MM.1S (cell line): ENCODE measurements around the gene ATP8B4.

Source experiments
- DNase-seq: peaks from one replicate; pipeline ENCODE4 v3.0.0-alpha.2; 2015
- H2AFZ ChIP-seq: fragments of 300-600 bp; sonication (generic); 2 replicates; pipeline ENCODE4 v1.6.0; 2016; ENCODE audit warnings: antibody characterized with exemption, low read length
- H3F3A ChIP-seq: fragments of 300-600 bp; sonication (generic); 2 replicates; pipeline ENCODE4 v1.6.1; 2016; ENCODE audit warnings: mild to moderate bottlenecking, antibody characterized with exemption, low read length, moderate library complexity, mixed read lengths; ENCODE audit not compliant: insufficient read depth
- H3K27ac ChIP-seq: fragments of 300-600 bp; sonication (generic); 2 replicates; pipeline ENCODE4 v1.5.1; 2016; ENCODE audit warnings: mild to moderate bottlenecking, low read length
- H3K27me3 ChIP-seq: fragments of 300-600 bp; sonication (generic); replicated peaks from 2 replicates; pipeline ENCODE4 v1.6.0; 2016; ENCODE audit warnings: low read length; ENCODE audit not compliant: insufficient read depth
- H3K36me3 ChIP-seq: fragments of 300-600 bp; sonication (generic); replicated peaks from 2 replicates; pipeline ENCODE4 v1.6.1; 2016; ENCODE audit warnings: mild to moderate bottlenecking, low read length, mixed read lengths; ENCODE audit not compliant: insufficient read depth
- H3K4me1 ChIP-seq: fragments of 300-600 bp; sonication (generic); 2 replicates; pipeline ENCODE4 v1.6.1; 2016; ENCODE audit warnings: low read length, mixed read lengths
- H3K4me2 ChIP-seq: fragments of 300-600 bp; sonication (generic); 2 replicates; pipeline ENCODE4 v1.6.0; 2016; ENCODE audit warnings: low read depth, low read length
- H3K4me3 ChIP-seq: fragments of 300-600 bp; sonication (generic); 2 replicates; pipeline ENCODE4 v1.5.1; 2016; ENCODE audit warnings: low read length, mixed read lengths
- H3K79me2 ChIP-seq: fragments of 300-600 bp; sonication (generic); 2 replicates; pipeline ENCODE4 v1.6.1; 2016; ENCODE audit warnings: mixed run types, low read length, mixed read lengths
- H3K9ac ChIP-seq: fragments of 300-600 bp; sonication (generic); 2 replicates; pipeline ENCODE4 v1.6.1; 2016; ENCODE audit warnings: low read length, mixed read lengths
- H3K9me2 ChIP-seq: fragments of 300-600 bp; sonication (generic); replicated peaks from 2 replicates; pipeline ENCODE4 v1.6.1; 2016; ENCODE audit warnings: mild to moderate bottlenecking, low read length, mixed read lengths; ENCODE audit not compliant: insufficient read depth
- H3K9me3 ChIP-seq: fragments of 300-600 bp; sonication (generic); replicated peaks from 2 replicates; pipeline ENCODE4 v1.6.1; 2016; ENCODE audit warnings: mild to moderate bottlenecking, low read length, mixed read lengths; ENCODE audit not compliant: insufficient read depth
- H4K20me1 ChIP-seq: fragments of 300-600 bp; sonication (generic); 2 replicates; pipeline ENCODE4 v1.6.1; 2016; ENCODE audit warnings: mild to moderate bottlenecking, low read length, moderate library complexity, mixed read lengths; ENCODE audit not compliant: insufficient read depth
- EZH2 ChIP-seq: fragments of 300-600 bp; sonication (generic); optimal IDR thresholded peaks from 2 replicates; pipeline ENCODE3; 2017; ENCODE audit warnings: low read depth, mild to moderate bottlenecking, antibody characterized with exemption, low read length, mixed read lengths
- EZH2phosphoT487 ChIP-seq: fragments of 300-600 bp; sonication (generic); IDR thresholded peaks from 2 replicates; pipeline ENCODE4 v1.6.1; 2018; ENCODE audit warnings: antibody characterized with exemption, low read length
- TF ChIP-seq, protein P1 (sequence below): fragments of 300-600 bp; sonication (generic); IDR thresholded peaks from 2 replicates; pipeline ENCODE4 v1.5.1; 2016; ENCODE audit warnings: antibody characterized with exemption, low read length, mixed read lengths

ATP8B4 gene

DNA sequence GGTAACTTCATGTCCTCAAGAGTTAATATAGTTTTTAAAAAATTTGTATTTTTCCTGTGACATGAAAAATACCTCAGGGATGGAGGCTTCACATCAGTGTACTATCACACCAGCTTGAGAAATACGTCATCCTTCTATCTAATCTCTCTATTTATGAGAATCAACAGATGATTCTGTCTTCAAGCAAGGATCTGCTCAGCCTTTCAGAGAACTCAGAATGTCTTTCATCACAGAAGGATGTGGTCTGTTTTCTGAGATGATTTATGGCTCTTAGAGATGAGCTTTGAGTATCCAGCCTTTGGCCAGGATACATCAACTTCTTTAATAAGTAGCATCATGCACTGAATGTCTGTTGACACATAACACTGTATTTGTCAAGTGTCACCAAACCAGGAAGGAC is 304.3 kb downstream of the ATP8B4 start:
- Histone ChIP-seq H3K27me3 (no peaks in the 10 kb centered on the region), H3K4me2 (no peak overlapping the region), H3K79me2 (no peaks in the 10 kb centered on the region), H3K9me2 (no peaks in the 10 kb centered on the region), H3K4me3 (no peak overlapping the region), H3K9me3 (no peaks in the 10 kb centered on the region), H3K36me3 (no peaks in the 10 kb centered on the region), H3K27ac (no peak overlapping the region), H3F3A (peaks cover 5% of the 10 kb centered on the region; the same call in 1 of the 2 replicates), H4K20me1 (no peaks in the 10 kb centered on the region), H3K4me1 (peaks cover 16% of the 10 kb centered on the region), H3K9ac (no peak overlapping the region), H2AFZ (no peak overlapping the region)
- DNase-seq: no peak
- TF ChIP-seq, protein P1, sequence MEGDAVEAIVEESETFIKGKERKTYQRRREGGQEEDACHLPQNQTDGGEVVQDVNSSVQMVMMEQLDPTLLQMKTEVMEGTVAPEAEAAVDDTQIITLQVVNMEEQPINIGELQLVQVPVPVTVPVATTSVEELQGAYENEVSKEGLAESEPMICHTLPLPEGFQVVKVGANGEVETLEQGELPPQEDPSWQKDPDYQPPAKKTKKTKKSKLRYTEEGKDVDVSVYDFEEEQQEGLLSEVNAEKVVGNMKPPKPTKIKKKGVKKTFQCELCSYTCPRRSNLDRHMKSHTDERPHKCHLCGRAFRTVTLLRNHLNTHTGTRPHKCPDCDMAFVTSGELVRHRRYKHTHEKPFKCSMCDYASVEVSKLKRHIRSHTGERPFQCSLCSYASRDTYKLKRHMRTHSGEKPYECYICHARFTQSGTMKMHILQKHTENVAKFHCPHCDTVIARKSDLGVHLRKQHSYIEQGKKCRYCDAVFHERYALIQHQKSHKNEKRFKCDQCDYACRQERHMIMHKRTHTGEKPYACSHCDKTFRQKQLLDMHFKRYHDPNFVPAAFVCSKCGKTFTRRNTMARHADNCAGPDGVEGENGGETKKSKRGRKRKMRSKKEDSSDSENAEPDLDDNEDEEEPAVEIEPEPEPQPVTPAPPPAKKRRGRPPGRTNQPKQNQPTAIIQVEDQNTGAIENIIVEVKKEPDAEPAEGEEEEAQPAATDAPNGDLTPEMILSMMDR: no peak
- no peak for TF ChIP-seq EZH2

DNA sequence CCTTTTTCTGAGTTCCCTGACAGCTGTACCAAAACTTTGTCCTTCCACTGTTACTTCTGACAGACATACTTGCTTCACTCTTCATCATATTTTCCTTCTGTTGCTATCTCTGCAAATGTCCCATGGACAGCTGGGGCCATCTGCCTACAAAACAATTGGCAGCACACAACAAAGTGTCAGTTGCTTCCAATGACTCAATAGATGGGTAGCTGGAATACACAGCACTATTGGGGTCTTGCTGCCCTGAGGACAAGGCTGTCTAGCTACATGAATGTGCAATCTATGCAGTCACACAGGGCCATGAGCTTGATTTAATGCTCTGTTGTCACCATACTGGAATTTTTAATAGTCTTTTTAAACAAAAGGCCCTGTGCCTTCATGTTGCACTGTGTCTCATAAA is 305.4 kb downstream of the ATP8B4 start:
- H3K9me3 ChIP-seq: no peaks in the 10 kb centered on the region
- TF ChIP-seq EZH2phosphoT487: no peak
- TF ChIP-seq, protein P1: no peak
- no peak for TF ChIP-seq EZH2
- no peak overlapping the region for H2AFZ ChIP-seq
- no peak overlapping the region for H3K4me3 ChIP-seq
- H3K27ac ChIP-seq: no peak overlapping the region
- no peak overlapping the region for H3K4me2 ChIP-seq
- no peak overlapping the region for H3K9ac ChIP-seq
- H3K79me2 ChIP-seq: no peaks in the 10 kb centered on the region
- H3K36me3 ChIP-seq: no peaks in the 10 kb centered on the region
- peaks cover 5% of the 10 kb centered on the region; the same call in 1 of the 2 replicates for H3F3A ChIP-seq
- H3K9me2 ChIP-seq: no peaks in the 10 kb centered on the region
- no peaks in the 10 kb centered on the region for H4K20me1 ChIP-seq
- H3K27me3 ChIP-seq: no peaks in the 10 kb centered on the region
- DNase-seq: no peak
- peaks cover 16% of the 10 kb centered on the region for H3K4me1 ChIP-seq

DNA sequence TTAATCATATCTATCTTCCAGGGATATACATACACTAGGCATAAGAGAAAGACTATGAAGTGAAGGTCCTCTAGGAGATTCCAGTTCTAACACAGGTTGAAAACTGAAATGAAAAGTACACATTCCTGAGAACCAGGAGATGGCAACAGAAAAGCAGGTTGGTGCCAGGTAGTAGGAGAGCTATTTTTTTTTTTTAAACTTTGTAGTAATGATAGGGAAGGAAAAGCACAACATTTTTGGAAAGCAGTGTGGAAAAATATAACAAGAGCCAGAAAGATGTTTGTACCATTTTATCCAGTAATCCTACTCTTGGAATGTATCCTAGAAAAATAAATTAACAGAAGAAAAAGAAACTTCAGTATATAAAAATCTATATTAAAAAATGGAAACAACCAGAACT is 308.3 kb downstream of the ATP8B4 start:
- Histone ChIP-seq H3K9me2 (no peaks in the 10 kb centered on the region), H3K27me3 (no peaks in the 10 kb centered on the region), H3K4me3 (no peak overlapping the region), H3K79me2 (no peaks in the 10 kb centered on the region), H3K4me2 (no peak overlapping the region), H3K4me1 (peaks cover 10% of the 10 kb centered on the region), H3K27ac (no peak overlapping the region), H3K9me3 (no peaks in the 10 kb centered on the region), H3K9ac (no peak overlapping the region), H4K20me1 (no peaks in the 10 kb centered on the region), H2AFZ (no peak overlapping the region), H3F3A (peaks cover 3% of the 10 kb centered on the region; the same call in 1 of the 2 replicates), H3K36me3 (no peaks in the 10 kb centered on the region)
- DNase-seq: no peak
- TF ChIP-seq EZH2phosphoT487 (no peak), EZH2 (no peak)
- TF ChIP-seq, protein P1: no peak
